Measurements from ENCODE around the gene SLCO4A1.

SLCO4A1 gene

GRCh38 chr20:62653951-62654685 is 11.8 kb downstream of the SLCO4A1 start:
- DNase-seq: no peak

- DNase-seq: no peak
These were observed 13.2 kb downstream of the SLCO4A1 start for GRCh38 chr20:62655282-62656196.

GRCh38 chr20:62656197-62656918 is 14.1 kb downstream of the SLCO4A1 start:
- no peak for DNase-seq

- no peak for DNase-seq
These were observed 14.8 kb downstream of the SLCO4A1 start for GRCh38 chr20:62656919-62657588.

- no peak for DNase-seq
These were observed 15.3 kb downstream of the SLCO4A1 start for GRCh38 chr20:62657589-62657942.

GRCh38 chr20:62657956-62658355 is 15.7 kb downstream of the SLCO4A1 start:
- DNase-seq: no peak

- no peak for DNase-seq
These were observed 16.4 kb downstream of the SLCO4A1 start for GRCh38 chr20:62658593-62659178.

GRCh38 chr20:62659488-62660239 is 17.4 kb downstream of the SLCO4A1 start:
- DNase-seq: no peak

GRCh38 chr20:62660240-62660615 is 17.9 kb downstream of the SLCO4A1 start:
- DNase-seq: no peak

- no peak for DNase-seq
These were observed 18.5 kb downstream of the SLCO4A1 start for GRCh38 chr20:62660768-62661167.

- no peak for DNase-seq
These were observed 19.3 kb downstream of the SLCO4A1 start for GRCh38 chr20:62661647-62662046.

GRCh38 chr20:62662422-62662821 is 20.1 kb downstream of the SLCO4A1 start:
- no peak for DNase-seq

- DNase-seq: no peak
These were observed 21.1 kb downstream of the SLCO4A1 start for GRCh38 chr20:62663145-62664018.

- DNase-seq: no peak
These were observed 22.0 kb downstream of the SLCO4A1 start for GRCh38 chr20:62664019-62664971.

- no peak for DNase-seq
These were observed 23.0 kb downstream of the SLCO4A1 start for GRCh38 chr20:62665153-62665754.

- no peak for DNase-seq
These were observed 23.8 kb downstream of the SLCO4A1 start for GRCh38 chr20:62665826-62666735.

- no peak for DNase-seq
These were observed 24.6 kb downstream of the SLCO4A1 start for GRCh38 chr20:62666736-62667529.

All from cerebellar nuclear complex (tissue), 1 donor.